DOHH2 (cell line): ENCODE results near the gene CYP2A6.
"Not testable (repeated sequence)": the region's sequence is repeated elsewhere in the genome, so short reads cannot be mapped to it uniquely, and the experiment has no call there.

ENCODE experiments used
- H3F3A ChIP-seq: fragments of 200-600 bp; sonication (generic), shearing (Covaris generic); 2 replicates; pipeline ENCODE4 v1.6.0; 2016; ENCODE audit warnings: antibody characterized with exemption, mild to moderate bottlenecking; ENCODE audit not compliant: control insufficient read depth, insufficient read depth
- H3K27ac ChIP-seq: fragments of 200-600 bp; sonication (generic); 2 replicates; pipeline ENCODE4 v1.5.1; 2014; ENCODE audit warnings: low read depth, mild to moderate bottlenecking, low read length, moderate library complexity
- H3K27me3 ChIP-seq: fragments of 200-600 bp; sonication (generic); 2 replicates; pipeline ENCODE4 v1.6.1; 2014; ENCODE audit warnings: mild to moderate bottlenecking, low read length, mixed read lengths; ENCODE audit not compliant: control insufficient read depth
- H3K36me3 ChIP-seq: fragments of 200-600 bp; sonication (generic); 2 replicates; pipeline ENCODE4 v1.6.1; 2014; ENCODE audit warnings: mild to moderate bottlenecking, low read length, moderate library complexity, mixed read lengths; ENCODE audit not compliant: control insufficient read depth
- H3K4me1 ChIP-seq: fragments of 200-600 bp; sonication (generic); 2 replicates; pipeline ENCODE4 v1.6.1; 2014; ENCODE audit warnings: mild to moderate bottlenecking, low read length, mixed read lengths; ENCODE audit not compliant: control insufficient read depth
- H3K4me2 ChIP-seq: fragments of 200-600 bp; sonication (generic); 2 replicates; pipeline ENCODE4 v1.6.0; 2014; ENCODE audit warnings: mild to moderate bottlenecking, low read length, moderate library complexity
- H3K4me3 ChIP-seq: fragments of 200-600 bp; sonication (generic); 2 replicates; pipeline ENCODE4 v1.5.1; 2014; ENCODE audit warnings: mild to moderate bottlenecking, low read length, mixed read lengths
- H3K79me2 ChIP-seq: fragments of 200-600 bp; sonication (generic); 2 replicates; pipeline ENCODE4 v1.6.1; 2014; ENCODE audit warnings: mild to moderate bottlenecking, low read length, mixed read lengths; ENCODE audit not compliant: control insufficient read depth
- H3K9me2 ChIP-seq: fragments of 200-600 bp; sonication (generic); replicated peaks from 2 replicates; pipeline ENCODE4 v1.6.1; 2014; ENCODE audit warnings: mild to moderate bottlenecking, low read length, mixed read lengths; ENCODE audit not compliant: control insufficient read depth
- H3K9me3 ChIP-seq: fragments of 200-600 bp; sonication (generic); 2 replicates; pipeline ENCODE4 v1.6.1; 2014; ENCODE audit warnings: antibody characterized with exemption, low read length, mixed read lengths; ENCODE audit not compliant: control insufficient read depth, insufficient read depth
- H4K20me1 ChIP-seq: fragments of 200-600 bp; sonication (generic); 2 replicates; pipeline ENCODE4 v1.6.0; 2014; ENCODE audit warnings: low read depth, mild to moderate bottlenecking, antibody characterized with exemption, low read length, moderate library complexity; ENCODE audit not compliant: control insufficient read depth, insufficient read depth
- CTCF ChIP-seq: fragments of 200-600 bp; sonication (generic); IDR thresholded peaks from one replicate; pipeline ENCODE4 v1.5.1; 2014; ENCODE audit warnings: antibody characterized with exemption, mild to moderate bottlenecking, low read depth, low read length; ENCODE audit not compliant: poor library complexity, severe bottlenecking
- EZH2phosphoT487 ChIP-seq: fragments of 200-600 bp; sonication (generic); IDR thresholded peaks from 2 replicates; pipeline ENCODE4 v1.6.1; 2017; ENCODE audit warnings: borderline replicate concordance, mild to moderate bottlenecking, antibody characterized with exemption, low read length, moderate library complexity, mixed read lengths

Gene CYP2A6

GRCh38 chr19:40813182-40813581 lies 37.1 kb downstream of the CYP2A6 start:
- H3K27ac ChIP-seq: no peak overlapping the region
- H3K4me3 ChIP-seq: no peak overlapping the region
- H3K4me1 ChIP-seq: peaks cover 16% of the 10 kb centered on the region
- H3K9me3 ChIP-seq: no peaks in the 10 kb centered on the region
- no peaks in the 10 kb centered on the region for H3K79me2 ChIP-seq
- H3K36me3 ChIP-seq: peaks cover 19% of the 10 kb centered on the region
- no peaks in the 10 kb centered on the region for H3K9me2 ChIP-seq
- H3K27me3 ChIP-seq: peaks cover 21% of the 10 kb centered on the region
- no peak overlapping the region for H3K4me2 ChIP-seq
- no peak for TF ChIP-seq EZH2phosphoT487
- TF ChIP-seq CTCF: no peak
- H4K20me1 ChIP-seq: no peaks in the 10 kb centered on the region
- no peaks in the 10 kb centered on the region; the same call in 1 of the 2 replicates for H3F3A ChIP-seq

GRCh38 chr19:40812571-40812970 lies 37.7 kb downstream of the CYP2A6 start:
- not testable (repeated sequence) for H3F3A ChIP-seq, H3K4me2 ChIP-seq, H3K4me3 ChIP-seq, H3K9me3 ChIP-seq, H3K9me2 ChIP-seq, H3K27ac ChIP-seq, H4K20me1 ChIP-seq, H3K79me2 ChIP-seq
- peaks cover 21% of the 10 kb centered on the region for H3K27me3 ChIP-seq
- peaks cover 17% of the 10 kb centered on the region for H3K4me1 ChIP-seq
- H3K36me3 ChIP-seq: peaks cover 25% of the 10 kb centered on the region

DNA sequence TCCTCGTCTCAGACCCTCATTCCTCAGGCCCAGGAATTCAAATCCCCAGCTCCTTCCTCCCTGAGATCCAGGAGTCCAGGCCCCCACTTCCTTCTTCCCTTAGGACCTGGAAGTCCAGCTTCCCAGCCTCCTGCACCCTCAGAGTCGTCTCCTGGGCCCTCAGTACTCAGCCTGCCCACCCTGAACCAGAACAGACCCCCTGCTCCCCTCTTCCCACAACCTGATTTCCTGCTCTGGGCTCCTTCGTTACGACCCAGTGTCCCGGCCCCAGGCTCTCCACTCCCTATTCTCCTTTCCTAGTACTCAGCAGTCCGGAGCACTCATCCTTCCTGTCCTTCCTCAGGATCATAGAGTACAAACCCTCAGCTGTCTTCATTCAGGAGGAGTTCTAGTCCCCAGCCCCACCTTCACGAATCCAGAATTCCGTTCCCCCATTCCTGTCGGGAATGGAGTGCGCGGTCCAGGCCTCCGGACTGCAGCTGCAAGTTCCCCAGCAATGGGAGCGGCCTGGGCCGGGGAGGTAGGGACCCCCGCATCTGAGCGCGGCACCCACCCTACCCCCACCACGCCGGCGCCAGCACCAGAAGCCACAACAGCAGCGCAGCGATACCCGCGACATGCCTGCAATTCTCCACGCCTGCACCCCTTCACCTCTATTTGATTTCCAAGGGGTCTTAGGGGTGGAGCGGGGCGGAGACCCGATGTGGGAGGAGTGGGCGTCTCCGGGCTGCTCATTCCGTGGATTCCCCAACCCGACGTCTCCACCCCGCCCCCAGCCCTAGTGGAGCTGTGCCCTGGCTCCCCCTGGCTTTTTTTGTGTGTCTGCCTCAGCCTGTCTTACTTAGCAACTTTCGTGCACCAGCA lies 38.5 kb downstream of the CYP2A6 start:
- peaks cover 10% of the 10 kb centered on the region; the same call in 1 of the 2 replicates for H4K20me1 ChIP-seq
- TF ChIP-seq EZH2phosphoT487: no peak
- no peak for TF ChIP-seq CTCF
- peaks cover 32% of the 10 kb centered on the region for H3K36me3 ChIP-seq
- peaks cover 21% of the 10 kb centered on the region for H3K4me1 ChIP-seq
- peaks cover 21% of the 10 kb centered on the region for H3K27me3 ChIP-seq
- H3K4me2 ChIP-seq: peak overlapping the region; percentile 72
- no peak overlapping the region for H3K27ac ChIP-seq
- H3K9me2 ChIP-seq: no peaks in the 10 kb centered on the region
- H3K79me2 ChIP-seq: peaks cover 15% of the 10 kb centered on the region
- H3K4me3 ChIP-seq: peak overlapping the region; percentile 68
- no peaks in the 10 kb centered on the region for H3K9me3 ChIP-seq
- H3F3A ChIP-seq: no peaks in the 10 kb centered on the region; the same call in 1 of the 2 replicates

- not testable (repeated sequence) for H3K27ac ChIP-seq
- H3K4me3 ChIP-seq: peak overlapping the region; percentile 68
These were observed 39.4 kb downstream of the CYP2A6 start for GRCh38 chr19:40810649-40811408.

More at GRCh38 chr19:40810649-40811408, 39.4 kb downstream of the CYP2A6 start:
- H3F3A ChIP-seq, H3K9me3 ChIP-seq, H3K9me2 ChIP-seq: not testable (repeated sequence)
- Histone ChIP-seq H3K27me3 (peaks cover 21% of the 10 kb centered on the region), H3K79me2 (peaks cover 23% of the 10 kb centered on the region), H3K36me3 (peaks cover 41% of the 10 kb centered on the region), H3K4me1 (peaks cover 30% of the 10 kb centered on the region), H4K20me1 (peaks cover 18% of the 10 kb centered on the region; the same call in 1 of the 2 replicates), H3K4me2 (peak overlapping the region; percentile 72)
